ENCODE data around the gene RALGAPA2. TPM values are rescaled to one million over a fixed set of nuclear protein-coding genes. Genes with fewer than 3 reads are reported as not detected.

RALGAPA2 gene
- total and polyA plus RNA-seq, 2 experiments from 2014 or later = 1.3 to 2.6 TPM

DNA sequence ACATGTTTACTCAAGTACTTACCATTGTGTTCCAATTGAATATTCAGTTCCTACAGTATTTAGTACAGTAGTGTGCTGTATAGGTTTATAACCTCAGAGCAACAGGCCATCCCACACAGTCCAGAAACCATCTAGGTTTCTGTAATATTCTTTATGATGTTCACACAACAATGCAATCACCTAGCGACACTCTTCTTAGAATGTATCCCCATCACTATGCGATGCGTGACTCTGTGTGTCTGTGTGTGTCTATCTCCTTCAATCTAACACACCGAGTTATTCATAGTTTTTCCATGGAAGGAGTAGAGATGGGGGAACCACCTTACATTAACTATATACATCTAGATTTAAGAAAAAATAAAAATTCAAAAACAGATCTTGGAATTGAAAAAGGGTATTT lies 182.8 kb downstream of the RALGAPA2 start:
- TF ChIP-seq EZH2 (IDR thresholded peaks at IDR 0.05; ENCODE audit: insufficient read depth, poor library complexity, severe bottlenecking) (no peak), EZH2phosphoT487 (IDR thresholded peaks at IDR 0.05; ENCODE audit: insufficient read depth, low read depth) (no peak)
- Histone ChIP-seq H3K36me3 (ENCODE audit: low read depth) (no peaks in the 10 kb centered on the region), H4K20me1 (ENCODE audit: insufficient read depth) (no peaks in the 10 kb centered on the region), H3K9me3 (ENCODE audit: low read depth) (no peaks in the 10 kb centered on the region), H3K9ac (no peak overlapping the region), H2AFZ (no peak overlapping the region), H3K79me2 (ENCODE audit: insufficient read depth) (no peaks in the 10 kb centered on the region), H3K9me2 (ENCODE audit: insufficient read depth) (no peaks in the 10 kb centered on the region), H3K27me3 (replicated peaks; ENCODE audit: insufficient read depth) (no peaks in the 10 kb centered on the region), H3K4me3 (no peak overlapping the region), H3K4me1 (ENCODE audit: insufficient read depth) (no peaks in the 10 kb centered on the region), H3F3A (ENCODE audit: insufficient read depth) (no peaks in the 10 kb centered on the region), H3K27ac (no peak overlapping the region), H3K4me2 (ENCODE audit: unreplicated experiment) (no peak overlapping the region)
- 94% methylated on average over 4 of the region's 4 CpGs for WGBS, 2 experiments (ENCODE audit: low coverage in 1 of 2, low lambda C conversion rate in 2 of 2, missing lambda C conversion rate in 2 of 2)
- no peak for DNase-seq
- in situ Hi-C loops (cut with MboI) = no loop called here

DNA sequence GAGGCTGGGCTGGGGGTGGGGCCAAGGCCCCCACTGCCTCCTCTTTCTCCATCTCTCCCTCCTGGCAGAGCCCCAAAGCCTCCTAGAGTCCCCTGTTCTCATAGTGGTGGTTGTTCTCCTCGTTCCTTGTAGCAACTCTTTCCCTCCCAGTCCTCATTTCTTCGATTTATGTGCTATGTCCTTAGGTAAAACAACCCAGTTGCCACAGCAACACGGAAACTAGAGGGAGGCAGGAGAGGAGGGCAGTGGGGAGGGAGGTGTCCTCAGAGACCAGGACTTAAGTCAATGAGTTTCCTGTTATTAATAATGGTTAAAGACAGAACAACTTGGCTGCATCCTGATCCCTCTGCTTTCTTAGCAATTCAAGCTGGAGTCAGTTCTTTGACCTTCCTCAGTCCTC lies 183.6 kb downstream of the RALGAPA2 start:
- no peak for DNase-seq
- Histone ChIP-seq H3K9me2 (ENCODE audit: insufficient read depth) (no peaks in the 10 kb centered on the region), H3K9ac (no peak overlapping the region), H3K27ac (no peak overlapping the region), H3K4me1 (ENCODE audit: insufficient read depth) (no peaks in the 10 kb centered on the region), H4K20me1 (ENCODE audit: insufficient read depth) (no peaks in the 10 kb centered on the region), H3K36me3 (ENCODE audit: low read depth) (no peaks in the 10 kb centered on the region), H3F3A (ENCODE audit: insufficient read depth) (no peaks in the 10 kb centered on the region), H3K4me3 (no peak overlapping the region), H3K27me3 (replicated peaks; ENCODE audit: insufficient read depth) (no peaks in the 10 kb centered on the region), H3K79me2 (ENCODE audit: insufficient read depth) (no peaks in the 10 kb centered on the region), H2AFZ (no peak overlapping the region), H3K4me2 (ENCODE audit: unreplicated experiment) (no peak overlapping the region), H3K9me3 (ENCODE audit: low read depth) (no peaks in the 10 kb centered on the region)
- no peak for TF ChIP-seq EZH2 (IDR thresholded peaks at IDR 0.05; ENCODE audit: insufficient read depth, poor library complexity, severe bottlenecking)
- no peak for TF ChIP-seq EZH2phosphoT487 (IDR thresholded peaks at IDR 0.05; ENCODE audit: insufficient read depth, low read depth)
- WGBS, 2 experiments (ENCODE audit: low coverage in 1 of 2, low lambda C conversion rate in 2 of 2, missing lambda C conversion rate in 2 of 2) = 54 to 59% methylated on average over 3 of the region's 3 CpGs
- in situ Hi-C loops (cut with MboI) = no loop called here

DNA sequence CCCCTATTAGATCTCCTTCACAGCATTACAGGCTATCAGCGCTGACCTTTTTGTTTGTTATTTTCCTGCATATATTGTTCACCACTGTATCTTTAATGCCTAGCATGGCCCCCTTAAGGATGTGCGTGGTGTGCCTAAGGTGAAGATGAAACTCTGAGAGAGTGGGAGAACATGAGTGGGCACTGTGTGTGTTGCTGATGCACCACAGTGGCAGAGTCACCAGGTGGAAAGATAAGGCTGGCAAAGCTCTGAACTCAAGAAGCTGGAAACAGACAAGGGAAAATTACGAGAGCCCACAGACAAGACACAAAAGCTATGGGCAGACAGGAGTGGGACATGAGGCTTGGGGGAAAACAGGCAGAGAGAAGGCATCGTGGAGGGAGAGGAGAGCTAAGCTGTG lies 184.8 kb downstream of the RALGAPA2 start:
- Histone ChIP-seq H3K4me3 (no peak overlapping the region), H3K79me2 (ENCODE audit: insufficient read depth) (no peaks in the 10 kb centered on the region), H3K9ac (no peak overlapping the region), H3K27me3 (replicated peaks; ENCODE audit: insufficient read depth) (no peaks in the 10 kb centered on the region), H4K20me1 (ENCODE audit: insufficient read depth) (no peaks in the 10 kb centered on the region), H3K9me2 (ENCODE audit: insufficient read depth) (no peaks in the 10 kb centered on the region), H3K4me2 (ENCODE audit: unreplicated experiment) (no peak overlapping the region), H3K27ac (no peak overlapping the region), H3F3A (ENCODE audit: insufficient read depth) (no peaks in the 10 kb centered on the region), H3K9me3 (ENCODE audit: low read depth) (no peaks in the 10 kb centered on the region), H3K36me3 (ENCODE audit: low read depth) (no peaks in the 10 kb centered on the region), H2AFZ (no peak overlapping the region), H3K4me1 (ENCODE audit: insufficient read depth) (no peaks in the 10 kb centered on the region)
- in situ Hi-C loops (cut with MboI) = no loop called here
- DNase-seq = no peak
- 92 to 93% methylated on average over 4 of the region's 4 CpGs for WGBS, 2 experiments (ENCODE audit: low coverage in 1 of 2, low lambda C conversion rate in 2 of 2, missing lambda C conversion rate in 2 of 2)
- TF ChIP-seq EZH2 (IDR thresholded peaks at IDR 0.05; ENCODE audit: insufficient read depth, poor library complexity, severe bottlenecking) = no peak
- no peak for TF ChIP-seq EZH2phosphoT487 (IDR thresholded peaks at IDR 0.05; ENCODE audit: insufficient read depth, low read depth)

DNA sequence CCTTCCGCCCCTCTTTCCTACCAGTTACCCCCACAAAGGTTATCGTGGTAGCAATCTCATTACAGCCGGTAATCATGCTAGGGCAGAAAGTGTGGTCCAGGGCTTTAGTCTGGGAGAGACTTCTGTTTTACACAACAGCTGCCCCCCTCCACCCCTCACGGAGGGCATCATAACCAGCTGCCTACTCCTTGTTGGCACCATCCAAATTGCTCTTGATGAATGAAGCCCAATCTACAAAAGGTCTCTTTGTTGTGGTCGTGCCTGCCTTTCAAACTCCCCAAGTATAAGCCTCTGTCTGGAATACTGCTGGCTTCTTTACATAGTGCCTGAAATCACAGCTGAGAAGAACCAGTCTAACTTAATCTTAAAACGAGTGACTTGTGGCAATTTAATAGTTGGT lies 186.7 kb downstream of the RALGAPA2 start:
- H3K9ac ChIP-seq = no peak overlapping the region
- TF ChIP-seq EZH2phosphoT487 (IDR thresholded peaks at IDR 0.05; ENCODE audit: insufficient read depth, low read depth) = no peak
- no peak for TF ChIP-seq EZH2 (IDR thresholded peaks at IDR 0.05; ENCODE audit: insufficient read depth, poor library complexity, severe bottlenecking)
- H3K36me3 ChIP-seq (ENCODE audit: low read depth) = no peaks in the 10 kb centered on the region
- H3K4me1 ChIP-seq (ENCODE audit: insufficient read depth) = peaks cover 4% of the 10 kb centered on the region
- 84 to 87% methylated on average over 6 of the region's 6 CpGs for WGBS, 2 experiments (ENCODE audit: low coverage in 1 of 2, low lambda C conversion rate in 2 of 2, missing lambda C conversion rate in 2 of 2)
- H4K20me1 ChIP-seq (ENCODE audit: insufficient read depth) = no peaks in the 10 kb centered on the region
- no peak overlapping the region for H3K27ac ChIP-seq
- H2AFZ ChIP-seq = no peak overlapping the region
- in situ Hi-C loops (cut with MboI) = no loop called here
- no peak overlapping the region for H3K4me3 ChIP-seq
- H3K4me2 ChIP-seq (ENCODE audit: unreplicated experiment) = no peak overlapping the region
- H3K9me3 ChIP-seq (ENCODE audit: low read depth) = no peaks in the 10 kb centered on the region
- no peaks in the 10 kb centered on the region for H3K9me2 ChIP-seq (ENCODE audit: insufficient read depth)
- no peaks in the 10 kb centered on the region for H3K79me2 ChIP-seq (ENCODE audit: insufficient read depth)
- H3K27me3 ChIP-seq (replicated peaks; ENCODE audit: insufficient read depth) = no peaks in the 10 kb centered on the region
- H3F3A ChIP-seq (ENCODE audit: insufficient read depth) = no peaks in the 10 kb centered on the region
- no peak for DNase-seq

DNA sequence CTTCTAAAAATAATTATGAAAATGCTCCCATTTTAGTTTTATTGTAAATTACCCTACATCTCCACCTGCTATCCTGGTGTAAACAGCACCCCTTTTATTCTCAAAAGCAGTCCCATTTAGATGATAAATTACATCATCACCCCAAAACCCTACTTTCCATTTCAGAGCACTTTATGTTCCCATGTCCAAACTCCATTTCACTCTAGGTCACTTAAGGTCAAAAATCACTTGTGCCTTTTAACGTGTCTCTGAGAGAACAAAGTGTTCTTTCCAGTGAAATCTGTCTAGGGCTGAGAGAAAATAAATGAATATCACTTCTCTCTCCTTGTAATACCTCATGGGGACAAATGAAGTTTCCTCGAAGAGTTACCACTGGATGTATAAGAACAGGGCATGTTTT lies 187.2 kb downstream of the RALGAPA2 start:
- Histone ChIP-seq H3K27me3 (replicated peaks; ENCODE audit: insufficient read depth) (no peaks in the 10 kb centered on the region), H3K9ac (no peak overlapping the region), H3K9me2 (ENCODE audit: insufficient read depth) (no peaks in the 10 kb centered on the region), H3K9me3 (ENCODE audit: low read depth) (no peaks in the 10 kb centered on the region), H3F3A (ENCODE audit: insufficient read depth) (peaks cover 4% of the 10 kb centered on the region; the same call in 1 of the 2 replicates), H3K36me3 (ENCODE audit: low read depth) (no peaks in the 10 kb centered on the region), H3K27ac (no peak overlapping the region), H4K20me1 (ENCODE audit: insufficient read depth) (no peaks in the 10 kb centered on the region), H2AFZ (no peak overlapping the region), H3K4me2 (ENCODE audit: unreplicated experiment) (no peak overlapping the region), H3K4me1 (ENCODE audit: insufficient read depth) (peaks cover 9% of the 10 kb centered on the region), H3K4me3 (no peak overlapping the region), H3K79me2 (ENCODE audit: insufficient read depth) (no peaks in the 10 kb centered on the region)
- no peak for DNase-seq
- TF ChIP-seq EZH2 (IDR thresholded peaks at IDR 0.05; ENCODE audit: insufficient read depth, poor library complexity, severe bottlenecking) (no peak), EZH2phosphoT487 (IDR thresholded peaks at IDR 0.05; ENCODE audit: insufficient read depth, low read depth) (no peak)
- in situ Hi-C loops (cut with MboI) = no loop called here
- 33 to 39% methylated on average over 2 of the region's 2 CpGs for WGBS, 2 experiments (ENCODE audit: low coverage in 1 of 2, low lambda C conversion rate in 2 of 2, missing lambda C conversion rate in 2 of 2)

All from GM23248 (cell line).